HCT116 (cell line): ENCODE measurements around the gene LRRC15. TPM values are rescaled to one million over a fixed set of nuclear protein-coding genes. Genes with fewer than 3 reads are reported as not detected.

ENCODE experiments used
- ATAC-seq: fragments of 200-7000 bp; cut with Tn5 transposase; 2 replicates; pipeline ENCODE4 v1.9.1; 2020; ENCODE audit warnings: mild to moderate bottlenecking, moderate library complexity
- BruUV-seq: library from RNA; stranded (reverse); fragments of 400-500 nt; replicated peaks from 2 replicates; lab custom pipeline; 2021; lab: Mats Ljungman, UMichigan
- CTCF ChIA-PET: fragments of 300-600 bp; sonication (Branson Sonifier 250); formaldehyde crosslinking; loops from one replicate; lab custom pipeline; 2021; ENCODE audit warnings: antibody characterized with exemption; lab: Charles Lee
- POLR2A ChIA-PET: fragments of 300-600, 350-600 bp; sonication (Branson Sonifier 250); formaldehyde crosslinking; loops from one replicate; lab custom pipeline; 2021; ENCODE audit warnings: antibody characterized with exemption; lab: Charles Lee
- RAD21 ChIA-PET, 2 experiments: fragments of 300-600 bp; sonication (Branson Sonifier 250); formaldehyde crosslinking; loops; one replicate each; lab custom pipeline; 2023; ENCODE audit warnings: low total read pairs in 2 of 2; ENCODE audit not compliant: uncharacterized antibody in 2 of 2, unreplicated experiment in 2 of 2, low non-redundant PET in 1 of 2; lab: Charles Lee
- DNase-seq: peaks from one replicate; pipeline ENCODE4 v3.0.0-alpha.2; 2010; ENCODE audit warnings: low read depth, low spot score
- H2AFZ ChIP-seq: fragments of 200-600 bp; shearing (Covaris generic), sonication (generic); 2 replicates; pipeline ENCODE4 v1.6.1; 2017; ENCODE audit warnings: low read depth, mixed run types, mixed read lengths, antibody characterized with exemption, low read length; ENCODE audit not compliant: poor library complexity, severe bottlenecking
- H3K27ac ChIP-seq: 2 replicates; pipeline ENCODE4 v1.5.1; 2012; ENCODE audit warnings: low read depth, low read length
- H3K27me3 ChIP-seq: fragments of 200-600 bp; sonication (generic); 2 replicates; pipeline ENCODE4 v1.6.1; 2016; ENCODE audit warnings: mixed run types, low read length, mixed read lengths; ENCODE audit not compliant: insufficient read depth
- H3K36me3 ChIP-seq, 2 experiments: fragments of 200-500 bp in 1 of 2; fragments of 200-600 bp in 1 of 2; sonication (Bioruptor generic) in 1 of 2; sonication (generic) in 1 of 2; 2 replicates each; pipeline versions ENCODE4 v1.5.1 to v1.6.1; 2014 to 2016; ENCODE audit warnings: low read length in 2 of 2, inconsistent platforms in 1 of 2, mixed read lengths in 1 of 2, mixed run types in 1 of 2; ENCODE audit not compliant: insufficient read depth in 2 of 2, control insufficient read depth in 1 of 2
- H3K4me1 ChIP-seq, 2 experiments: fragments of 200-600 bp in 1 of 2; sonication (generic) in 1 of 2; 2 replicates each; pipeline versions ENCODE4 v1.5.1 to v1.6.1; 2012 to 2017; ENCODE audit warnings: low read length in 2 of 2, inconsistent platforms in 1 of 2, mild to moderate bottlenecking in 1 of 2, mixed read lengths in 1 of 2, mixed run types in 1 of 2, moderate library complexity in 1 of 2; ENCODE audit not compliant: insufficient read depth in 2 of 2, control insufficient read depth in 1 of 2
- H3K4me2 ChIP-seq: fragments of 200-600 bp; sonication (generic); 2 replicates; pipeline ENCODE4 v1.6.1; 2017; ENCODE audit warnings: mixed run types, low read length, mixed read lengths
- H3K4me3 ChIP-seq, 2 experiments: fragments of 200-600 bp in 1 of 2; sonication (generic) in 1 of 2; replicated peaks in 1 of 2; 2 replicates each; pipeline ENCODE4 v1.5.1; 2011 to 2016; ENCODE audit warnings: low read length in 2 of 2, control low read depth in 1 of 2, low read depth in 1 of 2, mild to moderate bottlenecking in 1 of 2, mixed read lengths in 1 of 2, mixed run types in 1 of 2
- H3K79me2 ChIP-seq: fragments of 200-600 bp; sonication (generic); 2 replicates; pipeline ENCODE4 v1.6.1; 2017; ENCODE audit warnings: mild to moderate bottlenecking, mixed run types, low read length, moderate library complexity, mixed read lengths; ENCODE audit not compliant: insufficient read depth
- H3K9ac ChIP-seq: fragments of 200-600 bp; sonication (generic); 2 replicates; pipeline ENCODE4 v1.6.1; 2016; ENCODE audit warnings: low read length, mixed read lengths
- H3K9me2 ChIP-seq: fragments of 200-600 bp; sonication (generic), shearing (Covaris generic); 2 replicates; pipeline ENCODE4 v1.6.1; 2017; ENCODE audit warnings: mixed run types, mild to moderate bottlenecking, moderate library complexity; ENCODE audit not compliant: insufficient read depth
- H3K9me3 ChIP-seq, 2 experiments: fragments of 200-500 bp in 1 of 2; fragments of 200-600 bp in 1 of 2; sonication (Bioruptor generic) in 1 of 2; sonication (generic) in 1 of 2; 2 replicates each; pipeline ENCODE4 v1.6.1; 2014 to 2017; ENCODE audit warnings: low read length in 2 of 2, mixed read lengths in 2 of 2, inconsistent platforms in 1 of 2, low read depth in 1 of 2, mild to moderate bottlenecking in 1 of 2, mixed run types in 1 of 2, moderate library complexity in 1 of 2; ENCODE audit not compliant: control insufficient read depth in 1 of 2, insufficient read depth in 1 of 2
- H4K20me1 ChIP-seq: fragments of 200-600 bp; sonication (generic), shearing (Covaris generic); 2 replicates; pipeline ENCODE4 v1.6.1; 2017; ENCODE audit warnings: mixed run types, mild to moderate bottlenecking, moderate library complexity; ENCODE audit not compliant: insufficient read depth
- ATF3 ChIP-seq: IDR thresholded peaks from 2 replicates; pipeline ENCODE4 v1.6.1; 2012
- CTCF ChIP-seq, 3 experiments: fragments of 200-600 bp in 1 of 3; sonication (generic) in 1 of 3; IDR thresholded peaks in 2 of 3; conservative IDR thresholded peaks in 1 of 3; 2 replicates each; pipeline ENCODE4 v1.5.1; 2012 to 2017; ENCODE audit warnings: low read depth in 2 of 3, low read length in 2 of 3, antibody characterized with exemption in 1 of 3, borderline replicate concordance in 1 of 3, control low read depth in 1 of 3, mild to moderate bottlenecking in 1 of 3, mixed read lengths in 1 of 3, mixed run types in 1 of 3, moderate library complexity in 1 of 3; ENCODE audit not compliant: insufficient read depth in 1 of 3
- EZH2 ChIP-seq: fragments of 200-600 bp; sonication (generic); IDR thresholded peaks from 2 replicates; pipeline ENCODE4 v1.6.1; 2017; ENCODE audit warnings: antibody characterized with exemption, mixed run types
- POLR2A ChIP-seq: IDR thresholded peaks from 2 replicates; pipeline ENCODE4 v1.7.0; 2011; ENCODE audit warnings: borderline replicate concordance; ENCODE audit not compliant: insufficient read depth, insufficient read length; ENCODE audit errors: extremely low read depth
- RAD21 ChIP-seq: IDR thresholded peaks from 2 replicates; pipeline ENCODE4 v1.6.1; 2012; ENCODE audit warnings: low read depth, mild to moderate bottlenecking
- TCF7L2 ChIP-seq: IDR thresholded peaks from 2 replicates; pipeline ENCODE4 v1.7.0; 2011; ENCODE audit warnings: borderline replicate concordance, inconsistent platforms; ENCODE audit not compliant: insufficient read depth, insufficient read length; ENCODE audit errors: extremely low read depth
- YY1 ChIP-seq: IDR thresholded peaks from 2 replicates; pipeline ENCODE4 v1.6.1; 2011; ENCODE audit warnings: low read length, low read depth, moderate library complexity, mild to moderate bottlenecking; ENCODE audit not compliant: insufficient replicate concordance; ENCODE audit errors: extremely low read depth
- ZNF274 ChIP-seq: fragments of 200-500 bp; sonication (Bioruptor generic); IDR thresholded peaks from 2 replicates; pipeline ENCODE4 v1.6.1; 2014; ENCODE audit warnings: mild to moderate bottlenecking, low read depth, low read length, inconsistent platforms
- intact Hi-C: fragments of 100-400 bp; cut with micrococcal nuclease; formaldehyde crosslinking; loops from 2 replicates; pipeline ENCODE4 v1.10.0; 2022
- total RNA-seq: library from RNA; stranded (reverse); gene quantifications from one replicate; pipeline ENCODE4 v1.2.1, GENCODE V29; 2021; ENCODE audit not compliant: unreplicated experiment

Gene LRRC15
- total RNA-seq, 1 experiment from 2014 or later: not detected

- peak; percentile 63 for ATAC-seq
These were observed 30.2 kb downstream of the LRRC15 start for GRCh38 chr3:194339356-194339755.

More at GRCh38 chr3:194339356-194339755, 30.2 kb downstream of the LRRC15 start:
- CTCF ChIA-PET: interaction anchor here (1.2 to 2.2 kb wide), 2 partner anchors 11 to 559 kb away, joined by 7 to 9 read pairs; partner anchors contain the start of gene CPN2
- TF ChIP-seq EZH2: no peak
- peak; percentile 32 to 43 (median 40); a peak in 5 of 6 replicates for TF ChIP-seq CTCF (IDR thresholded peaks at IDR 0.05 in 2 of 3, conservative IDR thresholded peaks at IDR 0.05 in 1 of 3; ENCODE audit: borderline replicate concordance in 1 of 3, insufficient read depth in 1 of 3, low read depth in 2 of 3, low read length in 2 of 3)
- TF ChIP-seq TCF7L2: no peak
- no peak for TF ChIP-seq ZNF274
- TF ChIP-seq ATF3: no peak
- TF ChIP-seq RAD21: peak; percentile 57
- no peak for TF ChIP-seq YY1
- no peak for TF ChIP-seq POLR2A
- intact Hi-C loops: loop anchor here (10.0 kb wide), 2 partner anchors 925 to 1175 kb away; no protein-coding TSS in a partner anchor
- no peaks in the 10 kb centered on the region for H3K79me2 ChIP-seq
- H3K9ac ChIP-seq: no peak overlapping the region
- H4K20me1 ChIP-seq: no peaks in the 10 kb centered on the region
- H3K27ac ChIP-seq: no peak overlapping the region
- no peaks in the 10 kb centered on the region for H3K9me3 ChIP-seq
- RAD21 ChIA-PET: no interaction called here
- H3K4me2 ChIP-seq: no peak overlapping the region
- no peaks in the 10 kb centered on the region for H3K9me2 ChIP-seq
- POLR2A ChIA-PET: no interaction called here
- no TSS peak for BruUV-seq
- no peaks in the 10 kb centered on the region for H3K27me3 ChIP-seq
- H3K4me1 ChIP-seq: no peaks in the 10 kb centered on the region; a peak in 1 of 4 replicates
- H3K36me3 ChIP-seq: no peaks in the 10 kb centered on the region
- H3K4me3 ChIP-seq: no peak overlapping the region
- H2AFZ ChIP-seq: no peak overlapping the region
- DNase-seq: no peak
